OCI-LY3 (cell line): Measurements from ENCODE around the gene PCSK1N.

Experiments used
- CTCF ChIP-seq: fragments of 200-600, 300-600 bp; sonication (generic); IDR thresholded peaks from 2 replicates; pipeline ENCODE4 v1.5.1; 2014; ENCODE audit warnings: antibody characterized with exemption, low read length, low read depth
- EZH2phosphoT487 ChIP-seq: fragments of 200-600 bp; shearing (Covaris generic); IDR thresholded peaks from 2 replicates; pipeline ENCODE4 v1.6.1; 2018; ENCODE audit warnings: antibody characterized with exemption, mixed run types, low read depth

DNA sequence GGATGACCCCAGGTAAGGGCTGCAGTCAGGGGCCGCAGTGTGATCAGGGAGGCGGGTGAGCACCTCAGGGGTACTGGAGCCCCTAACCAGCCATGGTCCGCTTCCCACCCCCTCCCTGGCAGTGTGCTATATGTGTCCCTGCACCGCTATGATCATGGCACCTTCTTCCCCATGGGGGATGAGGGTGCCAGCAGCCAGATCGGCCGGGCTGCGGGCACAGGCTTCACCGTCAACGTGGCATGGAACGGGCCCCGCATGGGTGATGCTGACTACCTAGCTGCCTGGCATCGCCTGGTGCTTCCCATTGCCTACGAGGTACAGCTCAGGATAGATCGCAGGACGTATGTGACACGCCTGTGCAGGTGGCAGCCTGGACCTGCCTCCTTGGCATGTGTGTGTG lies 17.3 kb downstream of the PCSK1N start:
- no peak for TF ChIP-seq CTCF
- no peak for TF ChIP-seq EZH2phosphoT487
